ENCODE measurements around the gene DNAJC19. TPM values are rescaled to one million over a fixed set of nuclear protein-coding genes. Genes with fewer than 3 reads are reported as not detected.
"Not testable (repeated sequence)": the region's sequence is repeated elsewhere in the genome, so short reads cannot be mapped to it uniquely, and the experiment has no call there.

The DNAJC19 gene
- 10 to 100 TPM; 26.5 to 37.7 TPM for total RNA-seq

- peak within 1 kb of the TSS; percentile 87 to 94 for H3K27ac Mint-ChIP-seq
- H3K9me3 Mint-ChIP-seq, result no peaks in the 10 kb centered on the region
- no peaks in the 10 kb centered on the region for H3K36me3 Mint-ChIP-seq
- DNase-seq (ENCODE audit: low spot score), result peak; percentile 92
- H3K4me1 Mint-ChIP-seq (ENCODE audit: low read depth in 2 of 2), result peaks cover 12 to 37% of the 10 kb centered on the region in 2 donors
- peak; percentile 98 for ATAC-seq
- peak within 1 kb of the TSS; percentile 95 for H3K4me3 Mint-ChIP-seq
- H3K27me3 Mint-ChIP-seq, result peaks cover 11 to 12% of the 10 kb centered on the region in 2 donors
Observed at GRCh38 chr3:180989291-180990163, at the start of gene DNAJC19. Gene DNAJC19 (minus strand): TSS chr3:180989736. CDS start chr3:180989602, 134 bp downstream.

GRCh38 chr3:181030948-181031347 lies 41.4 kb upstream of the DNAJC19 start:
- DNase-seq (ENCODE audit: low spot score) (no peak), ATAC-seq (no peak)
- no peak overlapping the region for H3K27ac Mint-ChIP-seq
- H3K36me3 Mint-ChIP-seq, result peaks cover 11% of the 10 kb centered on the region
- no peak overlapping the region for H3K4me3 Mint-ChIP-seq
- no peaks in the 10 kb centered on the region for H3K4me1 Mint-ChIP-seq (ENCODE audit: low read depth in 2 of 2)
- no peaks in the 10 kb centered on the region for H3K27me3 Mint-ChIP-seq
- H3K9me3 Mint-ChIP-seq, result peaks cover 3% of the 10 kb centered on the region

GRCh38 chr3:181025204-181025603 lies 35.7 kb upstream of the DNAJC19 start:
- Mint-ChIP-seq H3K9me3 (peaks cover 3% of the 10 kb centered on the region), H3K4me3 (no peak overlapping the region), H3K4me1 (ENCODE audit: low read depth in 2 of 2) (no peaks in the 10 kb centered on the region), H3K27me3 (no peaks in the 10 kb centered on the region), H3K27ac (no peak overlapping the region), H3K36me3 (peaks cover 6% of the 10 kb centered on the region)
- no peak for ATAC-seq
- DNase-seq (ENCODE audit: low spot score), result no peak

DNA sequence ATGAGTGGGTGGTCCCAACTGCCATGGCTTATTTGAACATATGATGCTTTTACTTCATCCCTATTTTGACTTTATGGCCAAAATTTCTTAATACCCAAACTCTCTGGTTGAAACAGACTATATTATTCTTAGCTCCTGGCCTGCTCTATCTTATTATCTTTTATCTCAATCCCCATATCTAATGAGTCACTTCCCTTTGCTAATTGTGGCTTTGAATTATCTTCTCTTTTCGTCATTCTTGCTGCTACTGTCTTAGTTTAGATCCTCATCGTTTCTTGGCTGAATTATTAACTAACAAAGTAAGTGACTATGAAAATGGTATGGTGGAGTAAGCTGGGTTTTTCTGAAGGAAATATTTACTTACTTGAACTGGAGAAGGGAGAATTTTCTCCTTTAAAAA lies 28.2 kb upstream of the DNAJC19 start:
- ATAC-seq (no peak), DNase-seq (ENCODE audit: low spot score) (no peak)
- peaks cover 8% of the 10 kb centered on the region for H3K36me3 Mint-ChIP-seq
- H3K27ac Mint-ChIP-seq, result no peak overlapping the region
- no peak overlapping the region for H3K4me3 Mint-ChIP-seq
- H3K27me3 Mint-ChIP-seq, result peaks cover 7 to 26% of the 10 kb centered on the region in 2 donors
- H3K4me1 Mint-ChIP-seq (ENCODE audit: low read depth in 2 of 2), result peaks cover 0 to under 1% of the 10 kb centered on the region in 2 donors
- peaks cover 3% of the 10 kb centered on the region for H3K9me3 Mint-ChIP-seq

GRCh38 chr3:181009225-181009624 lies 19.7 kb upstream of the DNAJC19 start:
- H3K27me3 Mint-ChIP-seq, result peaks cover 5 to 25% of the 10 kb centered on the region in 2 donors
- H3K4me3 Mint-ChIP-seq, result no peak overlapping the region
- no peak for DNase-seq (ENCODE audit: low spot score)
- H3K4me1 Mint-ChIP-seq (ENCODE audit: low read depth in 2 of 2), result peaks cover 0 to 5% of the 10 kb centered on the region in 2 donors
- H3K9me3 Mint-ChIP-seq, result no peaks in the 10 kb centered on the region
- H3K36me3 Mint-ChIP-seq, result no peaks in the 10 kb centered on the region
- no peak overlapping the region for H3K27ac Mint-ChIP-seq
- ATAC-seq, result no peak

- DNase-seq (ENCODE audit: low spot score) (no peak), ATAC-seq (no peak)
- Mint-ChIP-seq H3K4me1 (ENCODE audit: low read depth in 2 of 2) (peaks cover 0 to 5% of the 10 kb centered on the region in 2 donors), H3K36me3 (no peaks in the 10 kb centered on the region), H3K27ac (no peak overlapping the region), H3K27me3 (peaks cover 5 to 21% of the 10 kb centered on the region in 2 donors), H3K9me3 (no peaks in the 10 kb centered on the region), H3K4me3 (no peak overlapping the region)
Observed at GRCh38 chr3:181008796-181009195, 19.3 kb upstream of the DNAJC19 start.

DNA sequence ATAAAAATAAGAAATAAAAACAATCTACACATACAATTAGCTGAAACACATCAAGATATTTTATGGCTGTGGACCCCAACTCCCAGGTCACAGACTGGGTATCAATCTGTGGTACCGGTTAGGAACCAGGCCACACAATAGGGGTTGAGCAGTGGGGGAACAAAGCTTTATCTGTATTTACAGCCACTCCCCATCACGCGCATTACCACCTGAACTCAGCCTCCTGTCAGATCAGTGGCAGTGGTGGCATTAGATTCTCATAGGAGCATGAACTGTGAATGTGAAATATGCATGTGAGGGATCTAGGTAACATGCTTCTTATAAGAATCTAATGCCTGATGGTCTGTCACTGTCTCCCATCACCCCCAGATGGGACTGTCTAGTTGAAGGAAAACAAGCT lies 17.7 kb upstream of the DNAJC19 start:
- Mint-ChIP-seq H3K9me3 (peaks cover 4% of the 10 kb centered on the region), H3K27me3 (peaks cover 9 to 23% of the 10 kb centered on the region in 2 donors), H3K36me3 (peaks cover 11% of the 10 kb centered on the region), H3K4me3 (no peak overlapping the region), H3K4me1 (ENCODE audit: low read depth in 2 of 2) (no peaks in the 10 kb centered on the region), H3K27ac (no peak overlapping the region)
- DNase-seq (ENCODE audit: low spot score) (no peak), ATAC-seq (no peak)

GRCh38 chr3:181006541-181006940 lies 17.0 kb upstream of the DNAJC19 start:
- ATAC-seq, result no peak
- Mint-ChIP-seq H3K27me3 (peaks cover 8 to 23% of the 10 kb centered on the region in 2 donors), H3K4me3 (no peak overlapping the region)

GRCh38 chr3:181003469-181003868 lies 13.9 kb upstream of the DNAJC19 start:
- peaks cover 31% of the 10 kb centered on the region for H3K36me3 Mint-ChIP-seq
- not testable (repeated sequence) for DNase-seq (ENCODE audit: low spot score); ATAC-seq; H3K27ac Mint-ChIP-seq; H3K4me3 Mint-ChIP-seq; H3K4me1 Mint-ChIP-seq (ENCODE audit: low read depth in 2 of 2)
- H3K9me3 Mint-ChIP-seq, result peaks cover 21% of the 10 kb centered on the region
- H3K27me3 Mint-ChIP-seq, result peaks cover 21 to 41% of the 10 kb centered on the region in 2 donors

More at GRCh38 chr3:181006541-181006940, 17.0 kb upstream of the DNAJC19 start:
- H3K4me1 Mint-ChIP-seq (ENCODE audit: low read depth in 2 of 2), result no peaks in the 10 kb centered on the region
- H3K36me3 Mint-ChIP-seq, result peaks cover 18% of the 10 kb centered on the region
- peaks cover 12% of the 10 kb centered on the region for H3K9me3 Mint-ChIP-seq
- no peak for DNase-seq (ENCODE audit: low spot score)
- H3K27ac Mint-ChIP-seq, result no peak overlapping the region

GRCh38 chr3:181002331-181002730 lies 12.8 kb upstream of the DNAJC19 start:
- H3K27me3 Mint-ChIP-seq, result peaks cover 21 to 41% of the 10 kb centered on the region in 2 donors
- ATAC-seq; H3K4me1 Mint-ChIP-seq (ENCODE audit: low read depth in 2 of 2); H3K4me3 Mint-ChIP-seq; H3K27ac Mint-ChIP-seq; DNase-seq (ENCODE audit: low spot score): not testable (repeated sequence)
- peaks cover 21% of the 10 kb centered on the region for H3K9me3 Mint-ChIP-seq
- H3K36me3 Mint-ChIP-seq, result peaks cover 31% of the 10 kb centered on the region

- DNase-seq (ENCODE audit: low spot score), result no peak
- peaks cover 31 to 49% of the 10 kb centered on the region in 2 donors for H3K27me3 Mint-ChIP-seq
- H3K4me3 Mint-ChIP-seq, result no peak overlapping the region
- peaks cover 12% of the 10 kb centered on the region for H3K36me3 Mint-ChIP-seq
- H3K9me3 Mint-ChIP-seq, result peaks cover 9% of the 10 kb centered on the region
- no peak for ATAC-seq
- no peak overlapping the region for H3K27ac Mint-ChIP-seq
- H3K4me1 Mint-ChIP-seq (ENCODE audit: low read depth in 2 of 2), result peaks cover 0 to 1% of the 10 kb centered on the region in 2 donors
Observed at GRCh38 chr3:180996415-180996932, 6.9 kb upstream of the DNAJC19 start.

DNA sequence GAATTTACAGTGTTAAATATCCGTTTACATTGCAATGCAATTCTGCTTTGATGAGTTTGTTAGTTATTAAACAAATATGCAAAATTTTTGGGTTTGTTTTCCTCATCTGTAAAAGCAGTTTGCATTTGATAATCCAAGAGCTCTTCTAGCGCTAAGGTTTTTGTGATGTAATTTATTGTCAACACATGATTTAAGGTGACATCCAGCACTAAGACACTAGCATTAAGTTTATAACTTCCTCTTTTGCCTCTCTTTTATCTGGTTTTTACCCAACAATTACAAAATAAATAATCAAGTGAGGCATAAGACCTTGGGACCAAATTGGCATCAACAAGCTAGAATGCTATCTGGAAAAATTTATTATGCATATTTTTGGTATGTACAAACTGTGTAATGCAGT lies 969 bp upstream of the DNAJC19 start:
- Mint-ChIP-seq H3K4me1 (ENCODE audit: low read depth in 2 of 2) (peaks cover 12 to 37% of the 10 kb centered on the region in 2 donors), H3K36me3 (no peaks in the 10 kb centered on the region), H3K9me3 (no peaks in the 10 kb centered on the region), H3K27ac (peak overlapping the region; percentile 87 to 94), H3K27me3 (peaks cover 14 to 22% of the 10 kb centered on the region in 2 donors), H3K4me3 (peak overlapping the region; percentile 95)
- DNase-seq (ENCODE audit: low spot score), result no peak
- no peak for ATAC-seq

GRCh38 chr3:180987344-180987743 lies 2.2 kb downstream of the DNAJC19 start:
- Mint-ChIP-seq H3K4me3 (peak overlapping the region; percentile 37), H3K4me1 (ENCODE audit: low read depth in 2 of 2) (peaks cover 12 to 37% of the 10 kb centered on the region in 2 donors), H3K27me3 (no peaks in the 10 kb centered on the region), H3K27ac (peak overlapping the region; percentile 25 to 94), H3K36me3 (no peaks in the 10 kb centered on the region), H3K9me3 (no peaks in the 10 kb centered on the region)
- ATAC-seq, result no peak
- DNase-seq (ENCODE audit: low spot score), result no peak

GRCh38 chr3:180986366-180986765 lies 3.2 kb downstream of the DNAJC19 start:
- not testable (repeated sequence) for H3K27me3 Mint-ChIP-seq; ATAC-seq; H3K36me3 Mint-ChIP-seq; H3K4me3 Mint-ChIP-seq; H3K9me3 Mint-ChIP-seq; DNase-seq (ENCODE audit: low spot score)
- Mint-ChIP-seq H3K4me1 (ENCODE audit: low read depth in 2 of 2) (peaks cover 12 to 35% of the 10 kb centered on the region in 2 donors), H3K27ac (peak overlapping the region in 1 of 2 donors; percentile 12)
